Measurements from ENCODE around the gene NEDD4L.
"Not testable (repeated sequence)": the region's sequence is repeated elsewhere in the genome, so short reads cannot be mapped to it uniquely, and the experiment has no call there.

The NEDD4L gene

DNA sequence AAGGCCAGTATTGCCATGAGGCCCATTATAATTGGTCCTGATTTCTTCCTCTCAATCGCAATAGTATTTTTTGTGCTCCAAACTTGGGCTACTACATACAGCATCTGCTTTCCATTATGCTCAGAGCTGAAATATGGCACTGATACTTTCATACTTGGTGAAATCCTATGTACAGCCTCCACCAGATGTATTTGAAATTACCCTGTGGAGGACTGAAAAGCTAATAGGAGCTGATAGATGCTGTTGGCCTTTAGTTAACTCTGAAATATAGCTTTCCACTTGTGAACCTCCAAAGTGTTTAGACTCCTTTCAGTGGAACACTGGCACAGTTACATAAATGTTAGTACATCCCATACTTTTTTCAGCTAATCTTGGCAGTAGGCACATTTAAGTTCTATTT lies 205.7 kb downstream of the NEDD4L start:
- no peak for DNase-seq

GRCh38 chr18:58251416-58251815 lies 207.4 kb downstream of the NEDD4L start:
- no peak for DNase-seq

DNA sequence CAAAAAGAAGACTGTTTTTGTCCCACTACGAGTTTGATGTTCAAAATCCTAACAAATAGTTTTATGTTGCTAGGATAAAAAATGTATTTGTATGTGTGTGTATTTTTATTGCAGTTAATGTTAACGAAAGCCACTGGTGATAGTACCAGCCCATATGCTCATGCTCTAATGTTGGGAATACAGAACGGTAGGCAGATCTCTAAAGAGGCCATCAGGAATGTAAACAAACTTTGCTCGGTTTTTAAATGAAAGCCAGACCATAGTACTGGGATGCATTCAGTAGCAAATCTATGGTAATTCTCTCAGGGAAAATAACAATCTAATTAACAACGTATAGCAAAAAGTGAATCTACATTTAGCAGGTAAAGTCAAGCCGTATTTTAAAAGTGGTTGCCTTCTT lies 208.1 kb downstream of the NEDD4L start:
- no peak for DNase-seq

- no peak for DNase-seq
These were observed 209.3 kb downstream of the NEDD4L start for GRCh38 chr18:58253318-58253717.

GRCh38 chr18:58253871-58254270 lies 209.8 kb downstream of the NEDD4L start:
- no peak for DNase-seq

- no peak for DNase-seq
These were observed 211.0 kb downstream of the NEDD4L start for GRCh38 chr18:58254873-58255511.

DNA sequence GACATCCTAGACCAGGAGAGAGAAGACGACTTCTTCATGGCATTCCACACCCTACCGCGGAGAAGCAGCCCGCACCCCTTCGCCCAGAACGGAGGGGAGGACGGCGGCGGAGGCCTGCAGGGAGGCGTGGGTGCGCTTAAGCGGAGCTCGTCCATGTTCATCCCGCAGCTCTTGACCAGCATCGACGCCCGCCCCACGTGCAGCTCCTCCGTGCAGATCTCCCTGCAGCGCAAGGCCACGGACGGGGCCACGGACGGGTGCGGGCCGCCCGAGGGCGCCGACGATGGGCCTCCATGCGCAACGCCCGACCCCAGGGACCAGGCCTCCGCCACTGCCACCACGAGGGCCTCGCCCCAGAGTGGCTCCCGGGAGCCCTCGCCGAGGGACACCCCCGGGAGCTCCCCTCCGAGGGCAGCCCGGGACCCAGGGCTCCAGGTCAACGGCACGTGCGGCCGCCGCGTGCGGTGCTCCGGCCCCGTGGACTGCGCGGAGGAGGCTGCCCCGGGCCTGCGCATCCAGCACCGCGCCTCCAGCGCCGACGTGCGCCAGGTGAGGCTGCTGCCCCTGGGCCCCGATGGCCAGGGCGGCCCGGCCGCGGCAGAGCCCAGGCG lies 211.8 kb downstream of the NEDD4L start:
- DNase-seq, result no peak

- DNase-seq, result no peak
These were observed 212.5 kb downstream of the NEDD4L start for GRCh38 chr18:58256316-58257080.

DNA sequence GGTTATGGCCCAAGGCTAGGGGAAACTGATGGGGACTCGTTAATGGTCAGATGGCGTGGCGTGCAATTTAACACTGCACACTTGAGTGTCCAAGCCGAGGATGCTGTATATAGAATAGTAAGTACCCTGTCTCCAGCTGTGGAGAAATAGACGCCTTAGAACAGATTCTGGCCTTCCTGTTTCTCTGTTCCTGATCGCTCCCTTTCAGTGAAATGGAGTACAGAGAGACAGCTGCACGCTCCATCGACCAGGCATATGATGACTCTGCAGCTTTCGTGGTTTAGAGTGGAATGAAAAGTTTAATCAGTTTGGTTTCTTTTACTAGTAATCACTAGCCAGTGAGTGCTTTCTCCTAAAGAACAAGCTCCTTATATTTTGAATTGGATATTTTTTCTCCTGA lies 213.4 kb downstream of the NEDD4L start:
- DNase-seq, result no peak

DNA sequence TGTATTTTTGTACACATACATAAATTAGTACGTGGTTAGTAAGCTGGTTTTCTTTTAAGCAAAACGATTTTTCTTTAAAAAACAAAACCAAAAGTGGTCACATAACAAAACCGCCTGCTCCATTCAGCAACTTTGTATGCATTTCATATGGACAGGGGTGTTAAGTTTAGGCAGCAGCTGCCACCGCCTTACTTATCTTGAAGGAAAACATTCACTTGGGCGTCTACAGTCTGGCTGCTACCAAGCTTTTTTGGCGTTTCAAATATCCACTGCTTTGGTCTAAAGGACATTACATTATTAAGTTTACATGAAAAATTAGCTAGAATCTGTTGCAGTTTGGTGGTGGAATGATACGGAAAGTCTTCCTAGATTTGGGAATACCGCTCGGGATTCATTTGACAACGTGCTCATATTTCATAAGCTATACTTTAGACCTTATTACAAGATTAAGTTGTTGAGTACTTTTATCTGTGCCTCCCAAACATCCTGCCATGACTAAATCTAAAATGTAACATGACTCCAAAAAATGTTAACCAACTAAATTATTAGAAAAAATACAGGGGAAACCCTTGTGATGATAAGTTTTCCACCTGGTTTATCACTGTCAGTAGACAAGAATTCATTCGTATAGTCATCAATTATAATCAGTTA lies 214.8 kb downstream of the NEDD4L start:
- DNase-seq, result no peak

DNA sequence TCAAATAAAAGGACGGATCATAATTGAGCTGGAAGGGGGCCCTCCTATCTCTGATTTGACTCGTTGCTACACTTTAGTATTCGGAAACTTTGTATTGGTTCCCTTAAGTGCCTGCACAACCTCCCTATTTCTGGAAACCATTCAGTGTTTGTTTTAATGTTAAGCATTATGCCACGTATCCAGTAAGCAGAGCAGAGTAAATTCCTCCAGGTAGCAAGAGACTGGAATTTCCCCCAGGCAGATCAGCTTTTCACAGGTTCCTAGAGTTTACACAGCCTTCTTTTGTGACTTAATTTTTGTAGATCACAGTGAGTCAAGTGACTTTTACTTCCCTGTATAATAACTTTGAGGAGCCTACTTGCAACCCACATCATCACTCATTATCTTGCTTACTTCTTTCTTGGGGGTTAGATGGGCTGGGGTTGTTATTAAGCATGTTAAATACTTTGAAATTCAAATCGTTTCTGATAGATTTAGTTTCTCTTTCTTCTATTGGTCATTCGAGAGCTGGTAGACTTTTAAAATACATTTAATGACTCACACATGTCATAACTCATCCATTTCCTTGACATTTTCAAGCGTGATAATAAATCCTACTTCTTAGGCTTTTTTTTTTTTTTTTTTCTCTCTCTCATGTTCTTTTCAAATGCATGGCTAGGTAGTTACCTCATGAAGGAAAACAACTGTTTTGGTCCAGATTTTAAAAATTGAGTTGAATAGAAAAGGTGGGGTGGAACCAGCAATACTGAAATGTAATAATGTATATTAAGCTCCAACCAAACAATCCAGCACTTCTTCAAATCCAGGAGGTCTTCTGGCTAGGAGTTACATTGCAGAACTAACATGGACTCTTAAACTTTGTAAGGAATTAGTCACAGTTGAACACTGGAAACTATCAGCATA lies 219.3 kb downstream of the NEDD4L start:
- DNase-seq, result no peak

DNA sequence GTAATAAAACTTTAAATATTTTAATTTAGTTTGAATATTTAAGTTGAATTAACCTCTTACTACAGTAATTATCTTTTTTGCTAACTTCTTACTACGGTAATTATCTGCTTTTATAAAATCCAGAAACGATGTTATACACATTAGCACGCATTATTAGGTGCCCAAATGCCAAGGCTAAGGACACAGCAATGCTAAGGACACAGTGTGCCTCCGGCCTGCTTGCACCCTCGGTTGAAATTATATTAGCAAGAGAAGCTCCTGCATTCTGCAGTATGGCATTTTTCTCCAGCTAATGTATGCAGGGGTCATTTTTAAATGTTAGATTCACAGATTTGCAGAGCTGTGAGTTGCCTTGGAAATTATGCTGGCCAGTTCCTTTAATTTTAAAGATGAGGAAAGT lies 220.0 kb downstream of the NEDD4L start:
- DNase-seq, result no peak

GRCh38 chr18:58264840-58265239 lies 220.8 kb downstream of the NEDD4L start:
- DNase-seq, result no peak

- not testable (repeated sequence) for DNase-seq
These were observed 221.5 kb downstream of the NEDD4L start for GRCh38 chr18:58265489-58265888.

DNA sequence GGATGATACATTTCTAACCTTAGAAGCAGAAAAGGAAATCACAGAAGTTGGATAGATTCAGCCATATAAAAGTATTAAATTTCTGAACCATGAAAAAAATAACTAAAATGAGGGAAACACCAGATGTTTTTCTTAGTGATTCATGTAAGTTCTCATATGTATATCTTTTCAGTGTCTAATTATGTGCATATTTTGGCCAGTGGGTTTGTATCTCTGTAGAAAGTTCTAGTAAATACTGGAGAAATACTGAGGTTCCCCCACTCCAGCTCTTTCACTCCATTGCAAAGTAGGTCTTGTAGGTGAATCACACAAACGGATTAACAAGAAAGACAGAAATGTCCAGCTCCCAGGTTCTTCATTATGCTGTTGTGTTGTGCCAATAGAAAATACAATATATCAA lies 222.3 kb downstream of the NEDD4L start:
- no peak for DNase-seq

- DNase-seq, result no peak
These were observed 223.5 kb downstream of the NEDD4L start for GRCh38 chr18:58267493-58267892.

DNA sequence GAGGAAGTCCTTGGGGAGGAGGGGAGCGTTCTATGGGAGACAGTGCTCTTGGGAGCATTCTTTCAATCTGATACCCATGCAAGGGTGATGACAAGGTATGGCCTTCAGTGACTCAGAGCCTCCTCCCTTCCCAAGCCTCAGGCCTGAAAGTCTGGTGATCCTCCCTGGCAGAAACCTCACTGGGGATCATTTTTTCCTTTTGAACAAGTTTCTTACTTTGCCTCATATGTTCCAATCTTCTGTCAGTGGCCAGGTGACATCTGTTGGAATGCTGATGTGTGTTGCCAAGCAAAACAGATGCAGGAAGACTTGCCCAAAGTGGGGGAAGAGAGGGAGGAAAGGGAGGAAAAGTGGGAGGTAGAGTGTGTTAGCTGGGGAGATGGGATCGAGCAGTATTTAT lies 224.8 kb downstream of the NEDD4L start:
- no peak for DNase-seq

DNA sequence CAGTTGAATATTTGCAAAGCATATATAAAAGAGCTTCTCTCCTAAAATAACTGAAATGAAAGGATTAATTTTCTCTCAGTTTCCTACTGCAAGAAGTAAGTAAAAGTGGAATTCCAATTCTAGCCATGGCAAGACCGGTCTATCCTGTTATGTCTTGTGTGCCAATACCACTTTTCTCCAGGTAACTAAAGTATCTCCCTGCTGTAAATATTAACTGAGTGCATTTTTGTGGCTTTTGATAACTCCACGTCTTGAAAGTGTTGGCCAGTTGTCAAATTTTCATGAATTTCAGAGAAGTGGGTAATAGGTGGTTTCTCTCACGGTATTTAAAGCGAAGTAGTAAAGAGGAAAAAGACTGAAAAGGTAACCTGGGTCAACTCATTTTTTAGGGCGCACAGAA lies 225.9 kb downstream of the NEDD4L start:
- no peak for DNase-seq

GRCh38 chr18:58270396-58270795 lies 226.4 kb downstream of the NEDD4L start:
- DNase-seq, result no peak

- no peak for DNase-seq
These were observed 227.7 kb downstream of the NEDD4L start for GRCh38 chr18:58271770-58272169.

DNA sequence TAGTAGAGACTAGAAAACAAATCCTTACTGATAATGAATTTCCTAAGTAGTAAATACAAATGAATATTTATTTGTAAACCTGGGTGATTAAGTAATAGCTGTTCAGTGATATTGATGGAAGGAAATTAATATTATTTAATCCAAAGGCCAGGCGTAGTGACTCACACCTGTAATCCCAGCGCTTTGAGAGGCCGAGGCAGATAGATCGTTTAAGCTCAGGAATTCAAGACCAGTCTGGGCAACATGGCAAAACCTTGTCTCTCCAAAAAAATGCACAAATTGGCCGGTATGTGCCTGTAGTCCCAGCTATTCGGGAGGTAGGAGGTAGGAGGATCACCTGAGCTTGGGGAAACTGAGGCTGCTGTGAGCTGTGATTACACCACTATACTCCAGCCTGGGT lies 228.2 kb downstream of the NEDD4L start:
- no peak for DNase-seq

GRCh38 chr18:58272779-58273435 lies 228.9 kb downstream of the NEDD4L start:
- no peak for DNase-seq
